Heart right ventricle (tissue), 16 donors: ENCODE data around the gene ZNF79. TPM values are rescaled to one million over a fixed set of nuclear protein-coding genes. Genes with fewer than 3 reads are reported as not detected.

ENCODE experiments used
- ATAC-seq, 8 donors: fragments of 200-7000 bp; cut with Tn5 transposase; one replicate each; pipeline ENCODE4 v1.9.1; 2020; ENCODE audit warnings: mild to moderate bottlenecking in 8 of 8, moderate library complexity in 8 of 8, moderate number of reproducible peaks in 1 of 8
- DNase-seq, 2 donors: peaks; one replicate each; pipeline ENCODE4 v3.0.0-alpha.2; 2020
- H3K27ac ChIP-seq, 10 donors: fragments of 200-600 bp; sonication (generic) in 2 of 10; one replicate each; pipeline versions ENCODE4 v1.5.0 to v1.8.0; 2020 to 2022; ENCODE audit warnings: mild to moderate bottlenecking in 3 of 10
- H3K27me3 ChIP-seq, 7 donors: fragments of 200-600 bp; one replicate each; pipeline ENCODE4 v1.8.0; 2021 to 2022; ENCODE audit warnings: mild to moderate bottlenecking in 2 of 7
- H3K36me3 ChIP-seq, 9 donors: fragments of 200-600 bp; sonication (generic) in 1 of 9; one replicate each; pipeline versions ENCODE4 v1.5.0 to v1.8.0; 2020 to 2022; ENCODE audit warnings: mild to moderate bottlenecking in 2 of 9
- H3K4me1 ChIP-seq, 9 donors: fragments of 200-600 bp; sonication (generic) in 1 of 9; one replicate each; pipeline versions ENCODE4 v1.5.0 to v1.8.0; 2020 to 2022; ENCODE audit warnings: mild to moderate bottlenecking in 4 of 9
- H3K4me3 ChIP-seq, 10 donors: fragments of 200-600 bp; sonication (generic) in 2 of 10; one replicate each; pipeline versions ENCODE4 v1.5.0 to v1.8.0; 2020 to 2022; ENCODE audit warnings: mild to moderate bottlenecking in 7 of 10, moderate library complexity in 2 of 10
- H3K9me3 ChIP-seq, 11 donors: fragments of 200-600 bp in 10 of 11; sonication (generic) in 2 of 11; one replicate each; pipeline versions ENCODE4 v1.5.0 to v1.8.0; 2013 to 2022; ENCODE audit warnings: mild to moderate bottlenecking in 2 of 11, control low read depth in 1 of 11, moderate library complexity in 1 of 11
- CTCF ChIP-seq, 9 donors: fragments of 200-600 bp; sonication (generic) in 2 of 9; IDR thresholded peaks; one replicate each; pipeline versions ENCODE4 v1.5.0 to v1.8.0; 2021 to 2022; ENCODE audit warnings: antibody characterized with exemption in 9 of 9, mild to moderate bottlenecking in 5 of 9, moderate library complexity in 1 of 9
- WGBS, 2 donors: extraction: QIAGEN DNeasy Blood & Tissue Kit; methylation state at CpG; one replicate each; pipeline ENCODE4 v1.1.7; 2013; ENCODE audit warnings: inconsistent platforms in 1 of 2; 5-methylcytosine and 5-hydroxymethylcytosine counted together
- intact Hi-C, 10 donors: fragments of 100-400 bp; cut with DNase I; formaldehyde crosslinking; loops; one replicate each; pipeline versions ENCODE4 v1.11.1 to v1.14.2; 2022
- polyA plus RNA-seq, 2 donors: library from polyadenylated mRNA; stranded (reverse); fragments of 200-250 nt; gene quantifications; one replicate each; pipeline ENCODE4 v1.2.3, GENCODE V29; 2013
- total RNA-seq, 10 donors: library from RNA; stranded (reverse); fragmentation: NEBNext Ultra II Directional in 3 of 10; extraction: Animal tissue kit (Norgen Biotek cat#: 25700) in 3 of 10; gene quantifications; one replicate each; pipeline versions ENCODE4 v1.2.1 to v1.2.4, GENCODE V29; 2021 to 2023
- donor health status: Arrhythmogenic right ventricular cardiomyopathy.
- donor health status: ischemic (EF 13 %, LVEDD 7.1; RV severe dilation, severe dysfunction).
- donor health status: healthy with polysubstance abuse.
- donor health status: DM: no; HTN: yes; CAD: no.
- donor health status: DM: no; HTN: no; CAD: no.
- donor health status: ischemic (EF 25% LVEDD 6.9; RV normal size, moderate dysfunction).
- donor health status: ischemic (EF 25% LVEDD 5.7; RV mildly dilated, moderate dysfunction).
- donor health status: healthy.
- donor health status: DM: yes; HTN: yes; CAD: no.
- donor health status: Ischemic cardiomyopathy.
- donor health status: ischemic (EF 35%, LVEDD 5.7; RV mildly dilated, moderate dysfunction).
- donor health status: nonischemic (EF 11% LVEDD 7.7; RV severe dilation, severe dysfunction).
- donor health status: DM: yes; HTN: yes; CAD: no.
- donor health status: PGD.
- donor health status: ischemic (EF 29% LVEDD 5.4; RV normal size, mild dysfunction).
- donor health status: nonischemic (EF 23%, LVEDD 6.1; RV moderate dilation, normal function).

Gene ZNF79
- total and polyA plus RNA-seq, 12 donors, result 2.1 to 8.3 (median 5.8) TPM

- Histone ChIP-seq H3K27me3 (no peaks in the 10 kb centered on the region), H3K36me3 (peaks cover 0 to 44% (median 4%) of the 10 kb centered on the region in 9 donors), H3K4me1 (peaks cover 0 to 24% (median 20%) of the 10 kb centered on the region in 9 donors), H3K9me3 (no peaks in the 10 kb centered on the region), H3K27ac (peak overlapping the region in 2 of 10 donors; percentile 31 to 48), H3K4me3 (peak overlapping the region; percentile 34 to 93 (median 82))
- TF ChIP-seq CTCF (IDR thresholded peaks at IDR 0.05), result no peak
- intact Hi-C loops, result loop anchor here in 6 of 10 donors (2.0 to 10.0 kb wide), 8 partner anchors 34 to 182 kb away; no protein-coding TSS in a partner anchor
- no peak for DNase-seq
- WGBS, 2 donors, result 5 to 6% methylated on average over 27 of the region's 27 CpGs
- ATAC-seq, result no peak
Observed at GRCh38 chr9:127396253-127396807, 27.9 kb upstream of the ZNF79 start.

DNA sequence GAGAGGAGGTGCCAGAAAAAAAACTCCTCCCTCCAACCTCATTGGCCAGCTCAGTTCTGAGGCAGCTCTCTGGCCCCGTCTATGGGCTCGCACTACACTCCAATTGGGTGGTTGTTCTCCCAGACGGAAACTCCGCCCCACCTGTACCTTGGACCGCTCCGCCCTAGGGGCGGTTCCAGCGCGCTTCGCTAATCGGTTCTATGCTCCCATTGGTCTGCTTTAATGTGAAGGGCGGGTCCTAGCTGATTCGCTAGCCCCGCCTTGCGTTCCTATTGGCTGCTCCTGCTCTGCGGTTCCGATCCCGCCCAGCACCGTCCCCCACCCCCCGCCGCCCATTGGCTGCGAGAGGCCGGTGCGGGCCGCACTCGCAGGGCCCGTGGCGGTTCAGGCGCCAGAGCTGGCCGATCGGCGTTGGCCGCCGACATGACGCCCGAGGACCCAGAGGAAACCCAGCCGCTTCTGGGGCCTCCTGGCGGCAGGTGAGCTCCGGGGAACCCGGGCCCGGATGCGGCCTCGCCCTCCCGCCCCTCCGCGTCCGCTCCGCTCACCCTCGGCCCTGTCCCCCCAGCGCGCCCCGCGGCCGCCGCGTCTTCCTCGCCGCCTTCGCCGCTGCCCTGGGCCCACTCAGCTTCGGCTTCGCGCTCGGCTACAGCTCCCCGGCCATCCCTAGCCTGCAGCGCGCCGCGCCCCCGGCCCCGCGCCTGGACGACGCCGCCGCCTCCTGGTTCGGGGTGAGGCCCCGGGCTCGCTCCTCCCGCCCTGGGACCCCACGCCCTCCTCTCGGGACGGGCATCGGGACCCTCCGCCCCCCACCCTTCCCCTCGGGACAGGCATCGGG, 27.2 kb upstream of the ZNF79 start, which contains the start of gene SLC2A8:
SLC2A8 (plus strand) TSS at position 362 of the 838 bp plus-strand sequence; CDS start at position 424, 62 bp downstream.
- intact Hi-C loops, result loop anchor here in 6 of 10 donors (2.0 to 10.0 kb wide), 8 partner anchors 35 to 182 kb away; no protein-coding TSS in a partner anchor
- Histone ChIP-seq H3K27me3 (no peaks in the 10 kb centered on the region), H3K4me1 (peaks cover 0 to 24% (median 20%) of the 10 kb centered on the region in 9 donors), H3K27ac (peak within 1 kb of the TSS; percentile 32 to 91 (median 88)), H3K36me3 (peaks cover 0 to 45% (median 4%) of the 10 kb centered on the region in 9 donors), H3K9me3 (no peaks in the 10 kb centered on the region), H3K4me3 (peak within 1 kb of the TSS; percentile 72 to 95 (median 86))
- peak; percentile 96 to 99 (median 98) for ATAC-seq
- 0 to 1% methylated on average over 71 to 87 of the region's 87 CpGs for WGBS, 2 donors
- peak in 6 of 9 donors; percentile 13 to 49 (median 24) for TF ChIP-seq CTCF (IDR thresholded peaks at IDR 0.05)
- peak; percentile 97 to 99 for DNase-seq

GRCh38 chr9:127397646-127398274, 26.4 kb upstream of the ZNF79 start:
- 1% methylated on average over 47 to 55 of the region's 55 CpGs for WGBS, 2 donors
- peaks cover 0 to 24% (median 20%) of the 10 kb centered on the region in 9 donors for H3K4me1 ChIP-seq
- peak overlapping the region; percentile 32 to 91 (median 88) for H3K27ac ChIP-seq
- H3K4me3 ChIP-seq, result peak overlapping the region; percentile 72 to 95 (median 86)
- H3K9me3 ChIP-seq, result no peaks in the 10 kb centered on the region
- DNase-seq, result peak; percentile 39 to 60
- TF ChIP-seq CTCF (IDR thresholded peaks at IDR 0.05), result peak in 8 of 9 donors; percentile 16 to 68 (median 55)
- peaks cover 0 to 45% (median 4%) of the 10 kb centered on the region in 9 donors for H3K36me3 ChIP-seq
- H3K27me3 ChIP-seq, result no peaks in the 10 kb centered on the region
- intact Hi-C loops, result loop anchor here in 6 of 10 donors (2.0 to 10.0 kb wide), 8 partner anchors 35 to 183 kb away; no protein-coding TSS in a partner anchor
- ATAC-seq, result peak in 2 of 8 donors; percentile 1 to 26

DNA sequence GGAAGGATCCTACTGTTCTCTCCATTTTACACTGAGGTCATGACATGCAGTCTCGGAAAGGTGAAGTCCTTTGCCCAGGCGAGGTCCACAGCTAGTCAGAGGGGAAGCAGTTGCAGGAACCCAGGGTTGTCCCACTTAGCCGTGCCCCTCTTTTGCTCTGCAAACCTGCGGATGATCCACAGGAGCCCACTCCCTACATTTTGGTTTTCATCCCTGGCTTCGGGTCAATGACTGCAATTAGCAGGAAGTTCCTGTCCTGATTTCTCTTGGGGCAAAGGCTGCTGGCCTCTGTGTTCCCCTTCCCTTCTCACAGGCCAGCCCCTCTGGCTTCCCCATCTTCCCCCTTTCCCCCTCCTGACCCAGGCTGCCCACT, 25.9 kb upstream of the ZNF79 start:
- no peaks in the 10 kb centered on the region for H3K9me3 ChIP-seq
- peak overlapping the region; percentile 72 to 95 (median 86) for H3K4me3 ChIP-seq
- TF ChIP-seq CTCF (IDR thresholded peaks at IDR 0.05), result peak in 1 of 9 donors; percentile 2
- H3K27me3 ChIP-seq, result no peaks in the 10 kb centered on the region
- peaks cover 0 to 24% (median 20%) of the 10 kb centered on the region in 9 donors for H3K4me1 ChIP-seq
- H3K36me3 ChIP-seq, result peaks cover 0 to 43% (median under 1%) of the 10 kb centered on the region in 9 donors
- DNase-seq (no peak), ATAC-seq (no peak)
- WGBS, 2 donors, result 46 to 48% methylated on average over 5 of the region's 5 CpGs
- intact Hi-C loops, result loop anchor here in 6 of 10 donors (5.0 to 10.0 kb wide), 6 partner anchors 36 to 183 kb away; no protein-coding TSS in a partner anchor
- H3K27ac ChIP-seq, result peak overlapping the region in 6 of 10 donors; percentile 77 to 91 (median 86)
